Measurements from ENCODE around the gene UROC1.

UROC1 gene

DNA sequence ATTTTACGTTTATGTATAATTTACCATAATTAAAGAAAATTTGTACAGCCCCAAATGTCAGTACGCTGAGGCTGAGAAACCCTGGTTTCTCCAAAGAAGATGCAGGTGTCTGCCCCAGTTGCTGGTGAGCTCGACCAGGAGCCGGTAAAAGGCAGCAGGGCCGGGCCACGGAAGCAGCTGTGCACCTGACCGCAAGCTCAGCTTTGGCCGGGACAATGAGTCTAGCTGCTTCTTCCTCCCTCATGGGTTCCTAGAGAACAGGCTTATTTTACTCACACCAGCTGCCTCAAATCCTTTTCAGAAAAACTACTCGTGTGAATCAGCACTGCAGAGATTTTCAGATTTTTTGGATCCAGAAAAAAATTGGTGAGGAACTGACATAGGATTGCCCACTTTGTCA is 23.8 kb downstream of the UROC1 start:
- DNase-seq, result no peak

DNA sequence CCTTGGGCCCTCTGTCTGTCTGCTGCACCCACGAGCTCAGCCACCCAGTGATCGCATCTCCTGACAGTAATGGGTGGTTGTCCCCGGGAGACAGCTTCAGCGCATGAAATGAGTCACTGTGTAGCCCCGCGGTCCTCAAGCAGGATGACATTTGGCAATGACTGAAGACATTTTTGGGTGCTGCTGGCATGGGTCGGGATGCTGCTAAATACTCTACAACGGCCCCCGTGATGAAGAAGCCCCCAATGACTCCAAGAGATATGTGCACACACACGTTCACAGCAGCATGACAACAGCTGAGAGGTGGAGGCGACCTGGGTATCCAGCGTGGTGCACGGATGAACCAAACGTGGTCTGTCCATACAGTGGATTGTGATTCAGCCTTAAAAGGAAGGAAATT is 24.5 kb downstream of the UROC1 start:
- no peak for DNase-seq

DNA sequence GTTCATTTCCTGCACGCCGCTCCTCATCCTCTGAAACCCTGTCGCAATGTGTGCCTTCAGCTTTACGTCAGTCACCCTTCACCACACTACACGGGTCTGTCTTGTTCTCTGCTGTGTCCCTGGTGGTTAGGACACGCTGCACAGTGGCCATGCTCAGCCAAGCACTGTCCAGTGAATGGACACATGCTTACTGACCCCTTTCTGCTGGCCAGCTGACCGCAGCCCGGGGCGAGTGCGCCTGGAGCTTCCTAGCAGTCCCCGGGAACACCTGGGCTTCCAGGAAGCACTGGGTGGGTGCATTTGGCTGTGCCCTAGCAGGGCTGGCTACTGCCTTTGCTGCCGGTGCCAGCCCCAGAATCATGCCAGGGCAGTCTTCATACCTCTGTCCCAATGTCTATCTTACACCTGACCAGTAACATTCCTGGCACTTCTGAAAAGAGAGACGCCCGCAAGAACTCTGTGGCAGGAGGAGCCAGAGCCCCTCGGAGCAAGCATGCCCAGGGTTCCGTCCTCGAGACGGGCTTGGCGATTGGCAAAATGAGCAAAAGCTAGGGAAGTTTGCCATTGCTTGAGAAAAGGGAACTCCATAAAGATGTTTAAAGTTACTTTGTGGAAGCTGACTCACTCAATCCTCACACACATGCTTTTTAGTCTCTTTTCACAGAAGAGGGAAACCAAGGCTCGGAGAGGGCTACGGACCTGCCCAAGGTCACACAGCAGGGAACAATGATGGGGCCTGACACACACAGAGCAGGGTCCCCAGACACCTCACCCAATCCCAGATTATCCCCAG is 26.2 kb downstream of the UROC1 start:
- DNase-seq, result no peak

DNA sequence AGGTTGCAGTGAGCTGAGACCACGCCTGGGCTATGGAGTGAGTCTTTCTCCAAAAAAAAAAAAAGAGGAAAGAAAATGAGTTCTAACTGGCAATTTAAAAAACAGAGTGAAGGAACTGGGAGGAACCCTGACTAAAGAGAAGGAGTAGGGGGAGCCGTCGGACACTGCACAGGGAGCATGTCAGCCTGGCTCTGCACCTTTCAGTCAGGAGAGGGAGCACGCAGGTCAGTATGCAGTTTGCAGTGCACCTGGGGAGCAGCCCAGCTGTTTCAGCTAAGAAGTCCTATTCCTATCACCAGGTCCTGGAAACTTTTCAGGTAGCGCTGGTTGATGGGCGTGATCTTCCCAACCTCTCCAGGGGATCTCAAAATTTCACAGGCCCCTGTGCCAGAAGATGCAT is 27.0 kb downstream of the UROC1 start:
- DNase-seq, result no peak

DNA sequence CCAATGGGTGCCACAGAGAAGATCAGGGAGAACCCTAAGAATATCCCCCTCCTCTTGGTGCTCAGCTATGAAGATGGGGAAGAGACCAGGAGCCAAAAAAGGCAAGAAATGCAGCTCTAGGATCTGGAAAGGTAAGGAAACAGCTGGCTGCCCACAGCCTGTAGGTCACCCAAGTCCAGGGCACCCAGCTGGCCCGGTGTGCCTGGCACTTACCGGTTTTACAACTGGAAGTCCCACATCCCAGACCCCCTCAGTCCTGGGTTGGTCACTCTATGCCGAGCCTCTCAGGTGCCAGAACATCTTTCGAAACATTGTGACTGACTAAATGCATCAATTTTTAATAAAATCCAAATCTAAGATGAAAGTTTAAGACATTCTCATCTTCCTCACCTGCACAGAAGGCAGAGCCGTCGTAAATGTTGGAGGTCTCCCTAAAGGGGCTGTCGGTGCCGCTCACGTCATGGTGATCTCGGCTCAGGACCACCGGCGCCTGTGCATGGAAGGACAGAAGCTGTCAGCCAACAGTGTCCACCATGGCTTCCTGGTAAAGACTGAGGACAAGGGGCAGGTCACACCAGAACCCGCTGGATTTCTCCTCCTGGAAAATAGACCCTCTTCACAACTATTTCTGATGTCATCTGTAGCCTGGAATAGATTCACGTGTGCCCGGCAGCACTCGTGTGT is 28.5 kb downstream of the UROC1 start:
- DNase-seq, result no peak

DNA sequence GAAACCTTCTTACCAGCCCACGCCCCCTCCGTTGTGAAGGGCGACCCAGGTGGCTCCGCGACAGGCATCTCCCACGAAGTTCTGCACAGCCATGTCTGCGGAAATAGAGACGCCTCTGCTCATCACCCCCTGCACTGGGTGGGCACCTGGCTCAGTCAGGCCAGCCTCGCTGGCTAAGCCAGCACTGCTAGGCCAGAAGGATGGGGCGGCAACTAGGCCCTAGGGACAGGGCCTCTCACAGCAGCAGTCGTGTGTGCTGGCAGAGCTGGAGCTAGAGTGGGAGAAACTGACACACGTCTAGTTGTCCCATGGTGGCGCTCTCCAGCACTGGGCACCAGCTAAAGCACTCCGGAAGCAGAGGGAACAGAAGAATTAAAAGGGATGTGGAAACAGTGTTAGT is 29.4 kb downstream of the UROC1 start:
- DNase-seq, result no peak

DNA sequence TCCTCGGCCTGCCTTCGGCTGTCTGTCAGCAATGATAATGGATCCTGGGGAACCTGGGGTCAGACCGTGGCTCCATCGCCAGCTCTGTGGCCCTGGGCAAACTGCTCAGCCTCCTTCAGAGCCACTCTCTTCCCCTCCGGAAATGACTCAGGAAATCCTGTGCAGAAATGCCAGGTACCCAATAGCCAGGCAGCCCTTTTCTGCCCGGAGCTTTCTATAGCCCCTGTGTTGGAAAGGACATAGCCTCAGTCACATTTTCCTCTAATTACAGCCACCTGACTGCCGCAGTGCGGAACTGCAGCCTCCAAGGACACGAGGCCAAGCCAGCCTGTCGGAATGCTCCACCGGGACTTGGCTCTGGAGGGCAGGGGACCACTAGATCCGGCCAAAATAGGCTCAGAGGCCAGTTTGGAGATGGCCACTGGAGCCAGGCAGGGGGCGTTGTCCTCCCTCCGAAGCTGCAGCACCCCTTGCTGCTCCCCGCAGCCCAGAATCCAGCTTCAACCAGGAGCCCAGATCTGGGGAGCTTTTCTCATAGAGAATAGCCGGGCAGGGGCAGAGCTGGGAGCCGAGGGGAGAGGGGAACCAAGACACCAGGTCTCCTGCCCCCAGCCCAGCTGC is 30.3 kb downstream of the UROC1 start:
- peak; percentile 56 for DNase-seq

DNA sequence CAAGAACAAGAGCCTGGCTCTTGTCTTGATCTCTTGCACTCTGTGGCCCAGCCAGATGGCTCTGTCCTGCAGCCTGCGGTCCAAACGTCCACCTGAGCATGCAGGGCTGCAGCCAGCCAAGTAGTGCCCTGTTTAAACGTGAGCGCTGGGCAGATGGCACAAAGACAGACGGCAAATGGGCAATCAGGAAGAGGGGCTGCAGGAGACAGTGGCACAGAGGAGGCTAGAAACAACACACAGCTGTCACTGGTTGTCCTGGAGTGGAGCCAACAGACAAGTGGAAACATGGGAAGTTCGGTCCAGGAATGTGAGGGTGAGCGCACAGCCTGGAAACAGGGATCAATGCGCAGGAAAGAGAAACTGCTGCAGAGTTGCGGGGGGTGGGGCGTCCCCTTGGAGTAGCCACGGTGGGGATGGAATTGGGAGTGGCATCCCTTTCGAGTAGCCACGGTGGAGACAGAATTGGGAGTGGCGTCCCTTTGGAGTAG is 31.2 kb downstream of the UROC1 start:
- no peak for DNase-seq

DNA sequence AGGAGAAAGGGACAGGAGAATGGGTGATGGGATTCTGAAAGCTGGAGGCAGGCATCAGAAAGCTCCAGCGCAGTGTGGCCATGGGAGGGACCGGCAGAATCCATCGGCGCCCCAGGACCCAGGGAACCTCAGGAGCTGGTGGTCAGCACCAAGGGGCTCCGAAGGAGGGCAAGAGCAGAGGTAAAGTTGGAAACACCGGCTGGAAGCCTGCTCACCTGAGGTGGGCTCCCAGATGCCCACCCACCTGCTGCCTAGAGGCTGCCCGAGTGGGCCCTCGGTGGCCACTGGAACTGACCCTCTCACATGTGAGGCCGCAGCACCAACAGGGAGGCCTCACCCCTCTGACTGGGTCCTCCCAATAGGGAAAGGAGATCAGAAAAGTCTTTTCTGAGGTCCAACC is 31.6 kb downstream of the UROC1 start:
- DNase-seq, result no peak

DNA sequence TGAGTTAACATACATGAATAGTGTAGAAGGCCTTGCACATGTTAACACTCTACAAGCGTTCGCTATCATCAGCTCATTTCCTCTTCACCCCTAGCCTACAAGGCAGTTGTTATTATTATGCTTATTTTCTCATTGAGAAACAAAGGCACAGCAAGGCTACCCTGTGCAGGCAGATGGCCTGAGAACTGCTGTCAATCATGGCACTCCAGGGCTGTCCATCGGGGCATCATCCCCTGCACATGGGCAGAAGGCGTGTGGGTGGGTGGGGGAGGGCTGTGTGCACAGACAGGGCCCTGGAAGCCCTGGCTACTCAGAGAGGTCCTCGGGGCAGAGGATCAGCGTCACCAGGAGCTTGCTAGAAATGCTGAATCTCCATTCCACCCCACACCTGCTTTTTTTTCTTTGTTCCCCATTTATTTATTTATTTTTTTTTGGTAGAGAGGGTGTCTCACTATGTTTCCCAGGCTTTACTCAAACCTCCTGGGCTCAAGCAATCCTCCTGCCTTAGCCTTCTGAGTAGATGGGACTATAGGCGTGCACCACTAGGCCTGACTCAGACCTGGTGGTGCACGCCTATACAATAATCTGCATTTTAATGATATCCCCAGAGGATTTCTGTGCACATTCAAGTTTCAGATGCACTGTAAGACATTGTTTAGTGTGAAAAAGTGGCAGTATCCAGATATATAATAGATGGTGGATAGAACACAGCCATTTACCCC is 32.2 kb downstream of the UROC1 start:
- no peak for DNase-seq

DNA sequence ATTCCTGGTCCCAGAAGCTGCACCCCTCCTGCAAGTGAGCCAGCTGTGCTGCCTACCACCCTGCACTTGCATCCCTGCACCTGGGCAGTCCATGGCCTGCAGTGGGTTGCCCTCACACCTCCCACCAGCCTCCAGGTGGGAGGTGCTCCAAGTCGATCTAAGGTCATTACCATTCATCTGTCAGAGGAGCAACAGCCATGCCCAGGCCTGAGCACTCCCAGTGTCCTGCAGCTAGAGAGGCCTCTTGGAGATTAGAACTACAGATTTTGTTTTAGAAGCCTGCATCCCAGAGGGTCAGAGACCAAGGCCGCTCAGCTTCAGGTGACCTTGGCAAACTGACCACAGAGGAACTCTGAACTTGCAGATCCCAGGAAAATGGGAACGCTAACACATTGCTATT is 32.9 kb downstream of the UROC1 start:
- DNase-seq, result no peak

DNA sequence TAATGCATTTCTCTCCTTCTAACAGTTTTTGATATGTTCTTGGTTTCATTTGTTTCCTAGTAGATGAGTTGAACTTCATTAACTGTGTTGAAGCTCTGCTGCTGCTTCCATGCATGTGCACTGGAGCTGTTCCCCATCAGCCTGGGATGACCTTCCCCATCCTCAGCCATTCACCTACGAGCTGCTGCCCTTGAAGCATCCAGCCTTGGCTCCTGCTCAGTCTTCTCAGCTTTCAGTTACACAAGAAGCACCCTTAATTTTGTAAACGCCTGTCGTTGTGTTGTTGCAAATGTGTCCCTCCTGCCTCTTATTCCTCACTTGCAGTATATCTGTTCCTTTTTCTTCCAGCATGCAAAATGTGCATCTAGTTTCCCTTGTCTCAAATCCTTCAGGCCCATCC is 33.4 kb downstream of the UROC1 start:
- no peak for DNase-seq

DNA sequence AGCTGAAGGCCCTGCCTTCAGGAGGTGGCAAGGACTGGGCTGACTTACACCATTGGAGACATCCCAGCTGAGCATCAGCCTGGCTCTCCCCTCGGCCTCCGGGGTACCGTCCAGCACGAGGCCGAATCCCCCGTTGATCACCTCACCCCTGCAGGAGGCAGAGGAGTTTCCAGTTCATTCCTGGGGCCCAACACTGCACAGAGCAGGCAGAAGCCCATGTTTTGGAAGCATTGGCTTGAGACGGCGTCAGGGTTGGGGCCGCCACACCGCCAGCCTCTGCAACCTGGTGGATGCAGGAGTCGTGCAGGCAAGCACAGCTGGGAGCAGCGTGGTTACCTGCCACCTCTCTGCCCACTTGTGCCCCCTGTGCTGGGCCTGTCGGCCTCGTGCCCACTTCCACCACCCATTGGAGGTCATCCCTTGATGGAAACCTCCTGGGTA is 34.2 kb downstream of the UROC1 start:
- no peak for DNase-seq

DNA sequence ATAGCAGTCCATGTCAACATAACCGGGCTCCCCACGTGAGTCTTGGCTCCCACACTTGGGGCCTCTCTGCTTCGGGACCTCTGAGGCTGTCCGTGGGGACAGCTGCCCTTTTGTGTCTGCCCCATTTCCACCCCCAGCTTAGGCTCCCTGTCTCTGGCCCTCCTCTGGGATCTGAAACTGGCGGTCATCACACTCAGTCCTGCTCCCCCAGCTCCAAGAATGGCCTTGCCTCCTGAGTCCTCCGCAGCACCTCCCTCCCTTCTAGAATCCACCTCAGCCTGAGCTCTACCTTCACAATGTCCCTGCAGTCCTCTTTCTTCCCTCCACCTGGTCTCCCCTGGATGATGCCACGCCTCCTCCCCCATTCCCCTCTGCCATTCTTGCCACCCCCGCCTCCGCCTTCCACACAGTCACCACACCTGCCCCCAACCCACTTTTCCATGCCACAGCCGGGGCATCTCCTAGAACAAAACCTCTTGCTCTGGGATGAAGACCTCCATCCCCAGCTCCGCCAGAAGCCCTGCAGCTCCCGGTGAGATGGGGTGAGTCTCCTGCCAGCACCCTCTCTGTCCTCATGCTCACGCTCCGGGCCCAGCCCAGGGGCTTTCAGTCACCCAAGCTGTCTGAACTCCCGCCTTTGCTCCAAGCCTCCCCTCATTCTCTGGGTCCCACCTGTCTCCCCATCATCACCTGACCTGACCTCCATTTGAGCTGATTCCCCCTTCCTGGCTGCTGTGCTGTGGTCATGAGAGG is 34.9 kb downstream of the UROC1 start:
- DNase-seq, result no peak

DNA sequence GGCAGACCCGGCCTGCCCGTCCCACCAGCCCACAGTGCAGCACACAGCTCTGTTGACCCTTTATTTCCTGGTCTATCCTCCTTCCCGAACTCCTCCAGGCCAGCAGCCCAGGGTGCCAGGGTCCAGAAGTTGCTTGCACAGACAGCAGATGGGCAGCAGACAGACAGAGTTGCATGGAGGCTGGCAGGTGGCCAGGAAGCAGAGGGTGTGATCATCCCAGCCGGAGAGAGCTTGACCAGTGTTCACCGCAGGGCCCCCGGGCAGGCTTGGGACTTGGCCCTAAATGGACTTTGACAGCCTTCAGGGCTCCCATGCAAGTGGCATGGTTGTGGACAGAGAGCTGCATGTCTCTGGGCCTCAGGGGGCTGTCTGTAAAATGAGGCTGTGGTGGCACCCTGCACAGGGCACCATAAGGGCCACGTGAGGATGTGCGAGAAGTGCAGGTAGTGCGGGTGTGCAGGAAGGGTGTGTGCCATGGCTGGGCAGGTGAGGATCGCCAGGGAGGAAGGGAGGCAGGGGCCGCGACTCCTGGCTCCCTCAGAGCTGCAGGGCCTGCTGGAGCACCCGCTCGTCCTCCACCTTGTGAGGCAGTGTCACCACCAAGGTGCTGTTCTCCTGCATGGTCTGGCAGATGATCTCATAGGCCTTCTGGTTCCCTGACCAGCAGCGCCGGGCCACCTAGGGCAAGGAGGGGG is 35.6 kb downstream of the UROC1 start:
- DNase-seq, result no peak

DNA sequence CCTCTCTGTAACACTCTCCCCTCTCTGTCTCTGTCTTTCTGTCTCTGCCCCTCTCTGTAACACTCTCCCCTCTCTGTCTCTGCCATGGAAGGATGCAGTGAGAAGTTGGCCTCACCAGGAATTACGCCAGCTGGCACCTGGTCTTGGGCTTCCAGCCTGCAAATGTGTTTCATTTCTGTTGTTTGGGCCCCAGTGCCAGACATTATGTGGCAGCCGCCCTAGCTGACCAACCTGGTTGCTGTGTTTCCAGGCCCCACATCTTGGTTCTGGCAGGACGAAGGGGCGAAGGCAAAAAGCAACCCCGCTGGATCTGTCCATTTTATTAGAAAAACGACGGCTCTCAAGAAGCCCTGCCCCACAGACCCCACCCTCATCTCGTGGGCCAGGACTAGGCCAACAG is 36.7 kb downstream of the UROC1 start:
- no peak for DNase-seq

DNA sequence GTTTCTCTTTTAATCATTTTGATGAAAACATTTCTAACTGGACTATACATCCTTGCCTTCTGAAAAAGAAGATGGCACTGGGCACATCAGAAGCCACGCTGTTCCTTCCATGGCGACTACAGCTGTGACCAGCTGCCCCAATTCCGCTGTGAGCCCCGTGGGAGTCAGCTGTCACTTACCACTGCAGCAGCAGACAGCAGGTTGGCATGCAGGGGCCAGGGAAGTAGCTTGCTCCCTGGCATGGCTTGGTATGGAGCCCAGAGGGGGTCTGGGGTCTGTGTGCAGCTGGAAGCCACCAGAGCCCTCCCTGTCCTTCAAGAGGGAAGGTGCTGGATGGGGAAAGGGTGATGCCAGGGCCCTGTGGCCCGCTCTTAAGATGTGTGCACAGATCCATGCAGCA is 37.4 kb downstream of the UROC1 start:
- DNase-seq, result no peak

DNA sequence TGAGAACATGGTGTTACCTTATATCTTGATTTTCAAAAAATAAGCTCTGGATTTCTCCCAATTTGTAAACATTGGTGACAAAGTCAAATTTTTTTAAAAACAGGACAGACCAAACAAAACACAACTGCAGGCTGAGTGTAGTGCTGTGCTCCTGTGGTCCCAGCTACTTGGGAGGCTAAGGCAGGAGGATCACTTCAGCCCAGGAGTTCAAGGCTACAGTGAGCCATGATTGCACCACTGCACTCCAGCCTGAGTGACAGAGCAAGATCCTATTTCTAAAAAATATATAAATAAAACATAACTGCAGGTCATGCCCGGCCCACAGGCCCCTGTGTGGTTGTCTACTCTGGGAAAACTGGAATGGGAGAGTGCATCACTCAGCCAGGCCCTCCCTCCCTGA is 37.9 kb downstream of the UROC1 start:
- DNase-seq, result no peak

DNA sequence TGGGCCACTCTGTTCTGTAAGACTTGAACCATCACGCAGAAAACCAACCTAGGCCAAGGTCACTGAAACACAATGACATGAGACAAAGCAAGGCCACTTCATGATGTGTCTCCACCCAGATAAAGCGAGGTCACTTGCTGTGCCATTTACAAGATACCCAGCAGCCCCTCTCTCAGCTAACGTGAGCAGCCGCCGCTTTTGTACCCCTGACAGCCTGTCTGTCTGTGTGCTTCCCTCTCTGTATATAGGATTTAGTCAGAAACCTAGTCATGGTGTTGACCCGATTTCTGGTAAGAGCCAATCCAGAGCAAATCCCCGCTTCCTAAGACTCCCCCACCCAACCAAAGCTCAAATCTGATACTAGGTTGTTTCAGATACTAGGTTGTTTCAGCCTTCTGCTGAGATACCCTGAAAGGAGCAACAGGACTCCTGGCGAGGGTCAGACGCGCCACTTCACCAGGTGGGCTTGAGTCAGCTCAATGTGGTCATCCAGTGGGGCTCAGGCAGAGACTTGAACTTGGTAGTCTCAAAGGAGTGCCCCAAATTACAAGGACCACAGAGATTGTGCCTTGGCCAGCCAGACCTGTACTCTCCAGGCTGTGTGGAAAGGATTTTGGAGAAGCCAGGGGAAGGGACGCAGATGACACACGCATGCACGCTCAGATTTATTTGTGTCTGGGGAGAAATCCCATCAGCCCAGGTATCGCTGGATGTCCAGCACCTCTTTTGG is 38.8 kb downstream of the UROC1 start:
- no peak for DNase-seq

DNA sequence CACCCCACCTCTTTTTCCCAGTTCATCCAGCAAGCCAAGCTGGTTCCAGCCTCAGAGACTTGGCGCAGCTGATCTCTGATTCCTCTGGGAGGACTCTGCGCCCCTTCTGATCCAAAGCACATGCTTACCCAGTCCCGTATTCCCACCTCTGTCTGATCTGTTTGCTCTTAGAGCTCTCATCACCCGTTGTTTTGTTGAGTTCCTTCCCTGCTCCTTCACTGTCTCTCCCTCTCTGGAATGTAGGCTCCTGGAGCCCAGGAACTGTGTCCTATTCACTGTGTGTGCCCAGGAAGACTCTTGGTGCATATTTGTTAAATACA is 40.6 kb downstream of the UROC1 start:
- DNase-seq, result no peak

Data from hematopoietic multipotent progenitor cell treated with erythropoietin and hydrocortisone succinate and interleukin-3 and kit ligand, for 6 days (in vitro differentiated cells).